Smooth muscle cell (in vitro differentiated cells): ENCODE measurements around the gene TLN1. TPM values are rescaled to one million over a fixed set of nuclear protein-coding genes. Genes with fewer than 3 reads are reported as not detected.

Experiments used
- DNase-seq: peaks from one replicate; lab custom pipeline; 2025; ENCODE audit not compliant: unreplicated experiment; lab: John Stamatoyannopoulos, UW
- H2AFZ ChIP-seq: fragments of 200-600 bp; sonication (generic); 2 replicates; pipeline ENCODE4 v1.6.0; 2016; ENCODE audit warnings: antibody characterized with exemption, low read depth, mild to moderate bottlenecking
- H3F3A ChIP-seq: fragments of 200-600 bp; sonication (generic); 2 replicates; pipeline ENCODE4 v1.6.0; 2017; ENCODE audit warnings: antibody characterized with exemption, low read depth
- H3K27ac ChIP-seq: fragments of 200-600 bp; sonication (generic); 2 replicates; pipeline ENCODE4 v1.5.1; 2016; ENCODE audit warnings: low read depth, mild to moderate bottlenecking
- H3K27me3 ChIP-seq: fragments of 200-600 bp; sonication (generic); 2 replicates; pipeline ENCODE4 v1.6.1; 2016; ENCODE audit warnings: low read depth, mild to moderate bottlenecking
- H3K36me3 ChIP-seq: fragments of 200-600 bp; sonication (generic); 2 replicates; pipeline ENCODE4 v1.5.1; 2016; ENCODE audit warnings: low read depth
- H3K4me1 ChIP-seq: fragments of 200-600 bp; sonication (generic); 2 replicates; pipeline ENCODE4 v1.5.1; 2016; ENCODE audit warnings: low read depth
- H3K4me2 ChIP-seq: fragments of 200-600 bp; sonication (generic); 2 replicates; pipeline ENCODE4 v1.6.0; 2016; ENCODE audit warnings: mild to moderate bottlenecking
- H3K4me3 ChIP-seq: fragments of 200-600 bp; sonication (generic); 2 replicates; pipeline ENCODE4 v1.5.1; 2016; ENCODE audit warnings: mild to moderate bottlenecking
- H3K79me2 ChIP-seq: fragments of 200-600 bp; sonication (generic); 2 replicates; pipeline ENCODE4 v1.6.0; 2016; ENCODE audit warnings: low read depth, mild to moderate bottlenecking
- H3K9ac ChIP-seq: fragments of 200-600 bp; sonication (generic); 2 replicates; pipeline ENCODE4 v1.6.0; 2016; ENCODE audit warnings: low read depth
- H3K9me3 ChIP-seq: fragments of 200-600 bp; sonication (generic); replicated peaks from 2 replicates; pipeline ENCODE4 v1.5.1; 2016; ENCODE audit warnings: low read depth
- H4K20me1 ChIP-seq: fragments of 200-600 bp; sonication (generic); 2 replicates; pipeline ENCODE4 v1.6.0; 2016; ENCODE audit warnings: low read depth
- WGBS: methylation state at CpG from one replicate; pipeline ENCODE4 v1.1.7; 2016; ENCODE audit warnings: low lambda C conversion rate; 5-methylcytosine and 5-hydroxymethylcytosine counted together
- polyA plus RNA-seq: library from polyadenylated mRNA; unstranded; fragments of >200 nt; fragmentation: Nextera tagmentation; extraction: Ambion mirVana; gene quantifications from 2 replicates; pipeline ENCODE4 v1.2.1, GENCODE V29; 2016
- total RNA-seq: library from RNA; depleted of rRNA; stranded (reverse); fragments of >200 nt; gene quantifications from 2 replicates; pipeline ENCODE4 v1.2.3, GENCODE V29; 2014
- TF ChIP-seq, protein P1 (sequence below): fragments of 200-600 bp; sonication (generic); IDR thresholded peaks from 2 replicates; pipeline ENCODE4 v1.5.1; 2017; ENCODE audit warnings: borderline replicate concordance, mild to moderate bottlenecking, antibody characterized with exemption; ENCODE audit not compliant: insufficient read depth, poor library complexity, severe bottlenecking

Gene TLN1
- total and polyA plus RNA-seq, 2 experiments from 2014 or later: 130 to 145 TPM

DNA sequence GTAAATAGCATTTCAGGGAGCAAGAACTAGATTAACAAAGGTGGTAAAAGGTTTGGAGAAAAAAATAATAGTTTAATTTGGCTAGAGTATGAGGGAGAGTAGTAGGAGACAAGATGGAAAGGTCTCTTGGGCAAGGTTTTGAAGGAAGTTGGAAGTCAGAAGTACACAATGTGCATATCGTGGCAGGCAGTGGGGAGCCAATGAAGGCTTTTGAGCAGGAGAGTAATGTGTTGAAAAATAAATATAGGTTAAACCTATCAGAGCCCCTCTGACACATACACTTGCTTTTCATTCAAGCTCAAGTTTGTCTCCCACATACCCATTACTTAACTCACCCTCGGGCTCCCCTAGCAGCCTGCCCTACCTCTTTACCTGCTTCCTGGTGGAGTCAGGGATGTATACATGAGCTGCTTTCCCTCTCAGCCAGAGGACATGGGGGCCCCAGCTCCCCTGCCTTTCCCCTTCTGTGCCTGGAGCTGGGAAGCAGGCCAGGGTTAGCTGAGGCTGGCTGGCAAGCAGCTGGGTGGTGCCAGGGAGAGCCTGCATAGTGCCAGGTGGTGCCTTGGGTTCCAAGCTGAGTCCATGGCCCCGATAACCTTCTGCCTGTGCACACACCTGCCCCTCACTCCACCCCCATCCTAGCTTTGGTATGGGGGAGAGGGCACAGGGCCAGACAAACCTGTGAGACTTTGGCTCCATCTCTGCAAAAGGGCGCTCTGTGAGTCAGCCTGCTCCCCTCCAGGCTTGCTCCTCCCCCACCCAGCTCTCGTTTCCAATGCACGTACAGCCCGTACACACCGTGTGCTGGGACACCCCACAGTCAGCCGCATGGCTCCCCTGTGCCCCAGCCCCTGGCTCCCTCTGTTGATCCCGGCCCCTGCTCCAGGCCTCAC lies 58.6 kb downstream of the TLN1 start, which contains the start of gene CA9:
Gene CA9, plus strand, starts transcription at position 797 of the 893 bp plus-strand sequence. Its CDS starts 32 bp downstream, at position 829.
- Histone ChIP-seq H3K4me2 (no peak within 1 kb of the TSS), H3K27ac (no peak within 1 kb of the TSS), H3K27me3 (no peaks in the 10 kb centered on the region), H3K79me2 (no peaks in the 10 kb centered on the region), H3K9ac (no peak within 1 kb of the TSS), H3K4me3 (no peak within 1 kb of the TSS), H3F3A (no peaks in the 10 kb centered on the region), H2AFZ (no peak within 1 kb of the TSS), H3K4me1 (peaks cover 5% of the 10 kb centered on the region), H4K20me1 (no peaks in the 10 kb centered on the region), H3K36me3 (no peaks in the 10 kb centered on the region), H3K9me3 (no peaks in the 10 kb centered on the region)
- TF ChIP-seq, protein P1, sequence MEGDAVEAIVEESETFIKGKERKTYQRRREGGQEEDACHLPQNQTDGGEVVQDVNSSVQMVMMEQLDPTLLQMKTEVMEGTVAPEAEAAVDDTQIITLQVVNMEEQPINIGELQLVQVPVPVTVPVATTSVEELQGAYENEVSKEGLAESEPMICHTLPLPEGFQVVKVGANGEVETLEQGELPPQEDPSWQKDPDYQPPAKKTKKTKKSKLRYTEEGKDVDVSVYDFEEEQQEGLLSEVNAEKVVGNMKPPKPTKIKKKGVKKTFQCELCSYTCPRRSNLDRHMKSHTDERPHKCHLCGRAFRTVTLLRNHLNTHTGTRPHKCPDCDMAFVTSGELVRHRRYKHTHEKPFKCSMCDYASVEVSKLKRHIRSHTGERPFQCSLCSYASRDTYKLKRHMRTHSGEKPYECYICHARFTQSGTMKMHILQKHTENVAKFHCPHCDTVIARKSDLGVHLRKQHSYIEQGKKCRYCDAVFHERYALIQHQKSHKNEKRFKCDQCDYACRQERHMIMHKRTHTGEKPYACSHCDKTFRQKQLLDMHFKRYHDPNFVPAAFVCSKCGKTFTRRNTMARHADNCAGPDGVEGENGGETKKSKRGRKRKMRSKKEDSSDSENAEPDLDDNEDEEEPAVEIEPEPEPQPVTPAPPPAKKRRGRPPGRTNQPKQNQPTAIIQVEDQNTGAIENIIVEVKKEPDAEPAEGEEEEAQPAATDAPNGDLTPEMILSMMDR: no peak
- DNase-seq: no peak
- WGBS: 80% methylated on average over 10 of the region's 10 CpGs

DNA sequence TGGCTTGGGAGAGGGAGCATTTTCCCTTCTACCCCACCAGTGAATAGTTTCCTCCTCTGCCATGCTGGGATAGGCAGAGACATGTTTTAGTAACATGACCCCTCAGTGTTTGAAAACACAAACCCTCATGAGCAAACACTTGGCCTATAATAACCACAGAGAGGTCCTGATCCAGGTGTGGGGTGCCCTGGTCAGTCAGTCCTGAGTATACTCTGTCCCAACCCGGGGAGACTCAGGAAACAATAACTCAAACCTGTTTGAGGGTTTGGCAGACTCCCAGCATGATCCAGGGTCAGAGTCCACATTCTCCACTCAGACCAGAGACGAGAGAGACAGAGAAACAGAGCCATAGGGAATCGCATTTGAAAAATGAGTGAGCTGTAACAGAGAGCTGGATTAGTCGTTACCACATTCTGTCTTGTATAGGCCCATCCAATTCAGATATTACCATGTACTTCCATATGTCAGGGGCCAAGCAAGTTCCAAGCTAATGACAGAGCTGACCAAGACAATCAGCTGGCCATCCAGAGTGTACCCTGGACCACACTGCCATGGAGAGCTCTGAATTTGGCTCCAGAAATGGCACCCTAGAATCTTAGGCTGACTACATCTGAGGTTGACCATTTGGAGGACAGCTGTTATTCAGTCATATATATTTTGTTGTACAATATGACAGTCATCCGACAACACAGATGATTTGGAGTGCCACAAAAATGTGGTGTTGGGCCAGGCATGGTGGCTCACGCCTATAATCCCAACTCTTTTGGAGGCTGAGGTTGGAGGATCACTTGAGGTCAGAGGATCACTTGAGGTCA lies 62.5 kb downstream of the TLN1 start:
- Histone ChIP-seq H3K4me3 (no peak overlapping the region), H4K20me1 (no peaks in the 10 kb centered on the region), H3K79me2 (no peaks in the 10 kb centered on the region), H3K9me3 (no peaks in the 10 kb centered on the region), H3K36me3 (no peaks in the 10 kb centered on the region), H3F3A (no peaks in the 10 kb centered on the region), H3K27me3 (no peaks in the 10 kb centered on the region), H3K27ac (no peak overlapping the region), H3K9ac (no peak overlapping the region), H3K4me1 (peaks cover 1% of the 10 kb centered on the region), H2AFZ (no peak overlapping the region), H3K4me2 (no peak overlapping the region)
- WGBS: 79% methylated on average over 6 of the region's 6 CpGs
- TF ChIP-seq, protein P1: no peak
- DNase-seq: no peak

DNA sequence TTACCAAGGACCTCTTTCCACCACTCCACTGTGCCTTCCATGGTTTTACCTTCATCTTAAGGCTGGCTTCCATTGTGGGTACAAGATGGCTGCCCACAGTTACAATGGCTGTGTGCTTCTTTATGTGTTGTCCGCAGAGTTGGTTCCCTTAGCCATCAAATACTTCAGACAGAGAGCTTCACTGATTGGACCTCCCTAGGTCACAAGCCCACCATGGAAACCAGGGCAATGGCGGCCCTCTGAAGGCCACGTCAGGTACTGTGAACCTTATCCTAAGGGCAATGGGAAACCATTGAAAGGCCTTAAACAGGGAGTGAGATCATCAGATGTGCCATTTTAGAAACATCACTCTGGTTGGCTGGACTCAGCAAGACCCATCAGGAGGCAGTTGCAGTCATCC lies 64.1 kb downstream of the TLN1 start:
- DNase-seq: no peak
- Histone ChIP-seq H3K9ac (no peak overlapping the region), H3K27ac (no peak overlapping the region), H3K79me2 (no peaks in the 10 kb centered on the region), H3F3A (no peaks in the 10 kb centered on the region), H3K36me3 (no peaks in the 10 kb centered on the region), H2AFZ (no peak overlapping the region), H4K20me1 (no peaks in the 10 kb centered on the region), H3K27me3 (no peaks in the 10 kb centered on the region), H3K4me2 (no peak overlapping the region), H3K9me3 (no peaks in the 10 kb centered on the region), H3K4me3 (no peak overlapping the region), H3K4me1 (peaks cover 8% of the 10 kb centered on the region)
- 91% methylated on average over 3 of the region's 3 CpGs for WGBS
- TF ChIP-seq, protein P1: no peak
